HG02588 (cell line): Measurements from ENCODE around the gene TEK.
"Not testable (repeated sequence)": the region's sequence is repeated elsewhere in the genome, so short reads cannot be mapped to it uniquely, and the experiment has no call there.

Source experiments
- ATAC-seq: cut with Tn5 transposase; IDR thresholded peaks from one replicate; pipeline ENCODE4 v1.9.1; 2021; ENCODE audit warnings: mild to moderate bottlenecking, moderate library complexity; ENCODE audit not compliant: unreplicated experiment

TEK gene

GRCh38 chr9:27108981-27109541 lies at the start of gene TEK:
TSS of gene TEK (plus strand) at chr9:27109225. CDS start at chr9:27109591, 366 bp downstream.
- no peak for ATAC-seq

GRCh38 chr9:27059412-27059811 lies 49.6 kb upstream of the TEK start:
- ATAC-seq, result no peak

- no peak for ATAC-seq
Measured at GRCh38 chr9:27059907-27060306, 49.1 kb upstream of the TEK start.

- ATAC-seq, result no peak
Measured at GRCh38 chr9:27065288-27065687, 43.7 kb upstream of the TEK start.

GRCh38 chr9:27073841-27074728 lies 34.9 kb upstream of the TEK start:
- no peak for ATAC-seq

- ATAC-seq, result no peak
Measured at GRCh38 chr9:27078685-27079084, 30.3 kb upstream of the TEK start.

GRCh38 chr9:27085456-27085855 lies 23.6 kb upstream of the TEK start:
- no peak for ATAC-seq

GRCh38 chr9:27086818-27087680 lies 22.0 kb upstream of the TEK start:
- ATAC-seq, result no peak

GRCh38 chr9:27088981-27089380 lies 20.0 kb upstream of the TEK start:
- ATAC-seq, result no peak

GRCh38 chr9:27089706-27090105 lies 19.3 kb upstream of the TEK start:
- ATAC-seq, result no peak

GRCh38 chr9:27090231-27090630 lies 18.8 kb upstream of the TEK start:
- ATAC-seq, result no peak

- ATAC-seq, result no peak
Measured at GRCh38 chr9:27090711-27091110, 18.3 kb upstream of the TEK start.

GRCh38 chr9:27092496-27092895 lies 16.5 kb upstream of the TEK start:
- not testable (repeated sequence) for ATAC-seq

- not testable (repeated sequence) for ATAC-seq
Measured at GRCh38 chr9:27093384-27094067, 15.5 kb upstream of the TEK start.

GRCh38 chr9:27094640-27095298 lies 14.3 kb upstream of the TEK start:
- ATAC-seq, result no peak

- ATAC-seq, result no peak
Measured at GRCh38 chr9:27107241-27107640, 1.8 kb upstream of the TEK start.

- no peak for ATAC-seq
Measured at GRCh38 chr9:27109621-27110020, 596 bp downstream of the TEK start.

GRCh38 chr9:27110181-27110580 lies 1.2 kb downstream of the TEK start:
- ATAC-seq, result no peak

GRCh38 chr9:27112235-27112634 lies 3.2 kb downstream of the TEK start:
- ATAC-seq, result no peak

GRCh38 chr9:27117489-27118135 lies 8.6 kb downstream of the TEK start:
- no peak for ATAC-seq
